Parathyroid adenoma (tissue), 2 donors: Measurements from ENCODE around the gene RAB3D.

Experiments
- H2AFZ ChIP-seq: fragments of 300-600 bp; sonication (generic); one replicate; pipeline ENCODE4 v1.7.0; 2017; ENCODE audit warnings: antibody characterized with exemption, mild to moderate bottlenecking
- H3K27ac ChIP-seq: fragments of 300-600 bp; sonication (generic); one replicate; pipeline ENCODE4 v1.7.0; 2017
- H3K27me3 ChIP-seq: fragments of 300-600 bp; sonication (generic); one replicate; pipeline ENCODE4 v1.7.0; 2017; ENCODE audit warnings: low read length; ENCODE audit not compliant: control insufficient read depth, insufficient read depth
- H3K36me3 ChIP-seq: fragments of 300-600 bp; sonication (generic); one replicate; pipeline ENCODE4 v1.7.0; 2017; ENCODE audit warnings: low read length; ENCODE audit not compliant: control insufficient read depth, insufficient read depth
- H3K4me1 ChIP-seq: fragments of 300-600 bp; sonication (generic); one replicate; pipeline ENCODE4 v1.7.0; 2017; ENCODE audit warnings: control low read depth
- H3K4me2 ChIP-seq: fragments of 300-600 bp; sonication (generic); one replicate; pipeline ENCODE4 v1.7.0; 2017; ENCODE audit warnings: low read length
- H3K4me3 ChIP-seq: fragments of 300-600 bp; sonication (generic); one replicate; pipeline ENCODE4 v1.7.0; 2017; ENCODE audit warnings: low read depth, low read length
- H3K79me2 ChIP-seq: fragments of 300-600 bp; sonication (generic); one replicate; pipeline ENCODE4 v1.7.0; 2017; ENCODE audit warnings: control low read depth
- H3K9ac ChIP-seq: fragments of 300-600 bp; sonication (generic); one replicate; pipeline ENCODE4 v1.7.0; 2017; ENCODE audit warnings: mild to moderate bottlenecking
- H3K9me3 ChIP-seq: fragments of 300-600 bp; sonication (generic); one replicate; pipeline ENCODE4 v1.7.0; 2017; ENCODE audit warnings: low read length; ENCODE audit not compliant: control insufficient read depth
- CTCF ChIP-seq: fragments of 300-600 bp; sonication (generic); IDR thresholded peaks from one replicate; pipeline ENCODE4 v1.7.0; 2017; ENCODE audit warnings: antibody characterized with exemption, mild to moderate bottlenecking
- donor health status: primary hyperparathyroidism.

The RAB3D gene

GRCh38 chr19:11374433-11375142 lies 35.1 kb upstream of the RAB3D start, which contains the start of gene SWSAP1:
Gene SWSAP1 (plus strand): TSS chr19:11374666. CDS start chr19:11374681, 15 bp downstream.
- peak within 1 kb of the TSS; percentile 97 for H3K4me2 ChIP-seq
- H3K27ac ChIP-seq, result peak within 1 kb of the TSS; percentile 98
- H2AFZ ChIP-seq, result peak within 1 kb of the TSS; percentile 96
- H3K79me2 ChIP-seq, result peaks cover 3% of the 10 kb centered on the region
- H3K9me3 ChIP-seq, result no peaks in the 10 kb centered on the region
- H3K27me3 ChIP-seq, result no peaks in the 10 kb centered on the region
- H3K36me3 ChIP-seq, result no peaks in the 10 kb centered on the region
- H3K4me3 ChIP-seq, result peak within 1 kb of the TSS; percentile 80
- peaks cover 15% of the 10 kb centered on the region for H3K4me1 ChIP-seq
- no peak for TF ChIP-seq CTCF
- peak within 1 kb of the TSS; percentile 49 for H3K9ac ChIP-seq

- H2AFZ ChIP-seq, result peak overlapping the region; percentile 96
- no peak for TF ChIP-seq CTCF
- peaks cover 3% of the 10 kb centered on the region for H3K79me2 ChIP-seq
- peak overlapping the region; percentile 97 for H3K4me2 ChIP-seq
- peak overlapping the region; percentile 49 for H3K9ac ChIP-seq
- H3K4me3 ChIP-seq, result peak overlapping the region; percentile 80
- H3K27me3 ChIP-seq, result no peaks in the 10 kb centered on the region
- H3K4me1 ChIP-seq, result peaks cover 15% of the 10 kb centered on the region
- H3K9me3 ChIP-seq, result no peaks in the 10 kb centered on the region
- no peaks in the 10 kb centered on the region for H3K36me3 ChIP-seq
- H3K27ac ChIP-seq, result peak overlapping the region; percentile 98
Observed at GRCh38 chr19:11373885-11374432, 34.5 kb upstream of the RAB3D start.

- H3K9ac ChIP-seq, result no peak overlapping the region
Observed at GRCh38 chr19:11373166-11373884, 33.9 kb upstream of the RAB3D start.

GRCh38 chr19:11370744-11371143 lies 31.3 kb upstream of the RAB3D start:
- Histone ChIP-seq H3K27me3 (no peaks in the 10 kb centered on the region), H3K36me3 (no peaks in the 10 kb centered on the region), H3K4me3 (no peak overlapping the region), H3K79me2 (no peaks in the 10 kb centered on the region), H3K4me2 (no peak overlapping the region), H3K4me1 (peaks cover 12% of the 10 kb centered on the region), H3K27ac (no peak overlapping the region), H2AFZ (no peak overlapping the region), H3K9ac (no peak overlapping the region), H3K9me3 (no peaks in the 10 kb centered on the region)
- TF ChIP-seq CTCF, result no peak

More at GRCh38 chr19:11373166-11373884, 33.9 kb upstream of the RAB3D start:
- Histone ChIP-seq H3K9me3 (no peaks in the 10 kb centered on the region), H2AFZ (peak overlapping the region; percentile 96), H3K4me1 (peaks cover 15% of the 10 kb centered on the region), H3K4me3 (peak overlapping the region; percentile 80), H3K27me3 (no peaks in the 10 kb centered on the region), H3K36me3 (no peaks in the 10 kb centered on the region), H3K4me2 (peak overlapping the region; percentile 97), H3K79me2 (no peaks in the 10 kb centered on the region), H3K27ac (peak overlapping the region; percentile 98)
- no peak for TF ChIP-seq CTCF
